NCI-H345 (cell line): ENCODE data around the gene VEZT.
"Not testable (repeated sequence)": the region's sequence is repeated elsewhere in the genome, so short reads cannot be mapped to it uniquely, and the experiment has no call there.

Experiments used
- DNase-seq: peaks from one replicate; lab custom pipeline; 2025; lab: John Stamatoyannopoulos, UW

VEZT gene

GRCh38 chr12:95319694-95320331 lies 102.2 kb downstream of the VEZT start:
- no peak for DNase-seq

- no peak for DNase-seq
These were observed 104.1 kb downstream of the VEZT start for GRCh38 chr12:95321516-95322246.

- DNase-seq: no peak
These were observed 104.7 kb downstream of the VEZT start for GRCh38 chr12:95322326-95322725.

GRCh38 chr12:95323212-95323611 lies 105.6 kb downstream of the VEZT start:
- no peak for DNase-seq

- DNase-seq: not testable (repeated sequence)
These were observed 106.6 kb downstream of the VEZT start for GRCh38 chr12:95324246-95324645.

- DNase-seq: no peak
These were observed 107.9 kb downstream of the VEZT start for GRCh38 chr12:95325501-95325900.

GRCh38 chr12:95326445-95326844 lies 108.8 kb downstream of the VEZT start:
- no peak for DNase-seq

GRCh38 chr12:95326855-95327254 lies 109.2 kb downstream of the VEZT start:
- no peak for DNase-seq

- no peak for DNase-seq
These were observed 111.1 kb downstream of the VEZT start for GRCh38 chr12:95328708-95329107.

- DNase-seq: no peak
These were observed 118.3 kb downstream of the VEZT start for GRCh38 chr12:95335948-95336347.

GRCh38 chr12:95336387-95337067 lies 118.9 kb downstream of the VEZT start:
- DNase-seq: peak; percentile 60

GRCh38 chr12:95337146-95337545 lies 119.5 kb downstream of the VEZT start:
- no peak for DNase-seq

- DNase-seq: no peak
These were observed 121.6 kb downstream of the VEZT start for GRCh38 chr12:95339086-95339788.

- DNase-seq: no peak
These were observed 124.4 kb downstream of the VEZT start for GRCh38 chr12:95342008-95342407.

GRCh38 chr12:95343461-95344230 lies 126.0 kb downstream of the VEZT start:
- no peak for DNase-seq

- DNase-seq: no peak
These were observed 131.7 kb downstream of the VEZT start for GRCh38 chr12:95349291-95349690.

- DNase-seq: no peak
These were observed 134.1 kb downstream of the VEZT start for GRCh38 chr12:95351748-95352147.
